ENCODE results near the gene CDK18. TPM values are rescaled to one million over a fixed set of nuclear protein-coding genes. Genes with fewer than 3 reads are reported as not detected.

CDK18 gene
- total RNA-seq, 1 donor from 2014 or later: 0.21 TPM

DNA sequence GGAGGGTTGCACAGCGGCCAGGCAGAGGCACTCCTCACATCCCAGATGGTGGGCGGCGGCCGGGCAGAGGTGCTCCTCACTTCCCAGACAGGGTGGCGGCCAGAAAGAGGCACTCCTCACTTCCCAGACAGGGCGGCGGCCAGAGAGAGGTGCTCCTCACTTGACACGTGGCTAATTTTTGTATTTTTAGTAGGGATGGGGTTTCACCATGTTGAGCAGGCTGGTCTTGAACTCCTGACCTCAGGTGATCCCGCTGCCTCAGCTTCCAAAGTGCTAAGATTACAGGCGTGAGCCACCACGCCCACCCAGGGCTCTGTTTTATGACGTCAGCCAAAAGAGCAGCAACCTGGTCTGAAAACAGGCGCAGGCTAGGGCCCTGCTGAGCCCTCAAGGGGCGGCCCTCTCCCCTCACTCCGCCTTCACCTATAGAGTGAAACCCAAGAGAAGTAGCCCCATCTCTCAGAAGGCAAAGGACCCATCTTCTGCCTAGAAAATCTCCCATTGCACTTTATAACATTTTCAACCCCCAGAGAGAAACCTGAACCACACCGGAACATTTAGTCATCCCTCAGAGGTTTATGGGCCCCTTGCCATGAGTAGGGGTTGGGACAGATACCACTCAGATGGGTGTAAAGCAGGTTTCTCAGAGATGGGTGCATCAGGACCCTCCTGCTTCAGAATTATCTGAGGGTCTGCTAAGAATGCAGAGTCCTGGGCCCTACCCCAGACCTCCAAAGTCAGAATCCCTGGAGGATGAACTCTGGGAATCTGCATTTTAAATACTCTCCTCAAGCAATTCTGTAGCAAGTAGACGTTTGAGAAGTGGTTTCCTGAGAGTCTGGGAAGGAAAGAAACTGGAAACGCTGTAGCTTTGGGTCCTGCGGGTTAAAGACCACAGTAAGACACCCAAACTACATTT lies 40.8 kb downstream of the CDK18 start:
- intact Hi-C loops (cut with micrococcal nuclease): no loop called here
- H3K36me3 Mint-ChIP-seq (ENCODE audit: low read depth): no peaks in the 10 kb centered on the region
- H3K27ac Mint-ChIP-seq: no peak overlapping the region
- DNase-seq (ENCODE audit: low spot score): no peak
- H3K9me3 Mint-ChIP-seq: no peaks in the 10 kb centered on the region
- no peak overlapping the region for H3K4me3 Mint-ChIP-seq
- peaks cover 13% of the 10 kb centered on the region for H3K4me1 Mint-ChIP-seq (ENCODE audit: low read depth)
- H3K27me3 Mint-ChIP-seq (ENCODE audit: insufficient read depth): peaks cover 22% of the 10 kb centered on the region

DNA sequence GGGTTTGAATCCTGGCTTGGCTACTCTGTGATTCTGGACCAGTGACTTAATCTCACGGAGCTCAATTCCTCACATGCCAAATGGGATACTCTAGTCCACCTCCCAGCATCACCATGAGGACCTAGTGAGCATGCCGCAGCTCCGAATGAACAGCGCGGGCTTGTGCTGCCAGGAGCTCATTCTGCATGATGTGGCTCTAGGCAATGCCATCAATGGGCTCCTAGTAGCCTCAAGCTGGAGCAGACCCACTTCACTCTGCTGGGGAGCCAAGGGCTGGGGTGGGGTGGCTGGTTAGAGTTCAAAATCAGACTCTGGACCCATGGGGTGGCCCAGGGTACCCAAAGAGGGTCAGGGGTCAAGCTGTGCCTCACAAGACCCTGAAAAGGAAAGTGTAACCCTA lies 41.5 kb downstream of the CDK18 start:
- H3K36me3 Mint-ChIP-seq (ENCODE audit: low read depth): no peaks in the 10 kb centered on the region
- H3K27me3 Mint-ChIP-seq (ENCODE audit: insufficient read depth): peaks cover 22% of the 10 kb centered on the region
- no peak overlapping the region for H3K27ac Mint-ChIP-seq
- intact Hi-C loops (cut with micrococcal nuclease): no loop called here
- peaks cover 13% of the 10 kb centered on the region for H3K4me1 Mint-ChIP-seq (ENCODE audit: low read depth)
- no peak for DNase-seq (ENCODE audit: low spot score)
- no peak overlapping the region for H3K4me3 Mint-ChIP-seq
- no peaks in the 10 kb centered on the region for H3K9me3 Mint-ChIP-seq

DNA sequence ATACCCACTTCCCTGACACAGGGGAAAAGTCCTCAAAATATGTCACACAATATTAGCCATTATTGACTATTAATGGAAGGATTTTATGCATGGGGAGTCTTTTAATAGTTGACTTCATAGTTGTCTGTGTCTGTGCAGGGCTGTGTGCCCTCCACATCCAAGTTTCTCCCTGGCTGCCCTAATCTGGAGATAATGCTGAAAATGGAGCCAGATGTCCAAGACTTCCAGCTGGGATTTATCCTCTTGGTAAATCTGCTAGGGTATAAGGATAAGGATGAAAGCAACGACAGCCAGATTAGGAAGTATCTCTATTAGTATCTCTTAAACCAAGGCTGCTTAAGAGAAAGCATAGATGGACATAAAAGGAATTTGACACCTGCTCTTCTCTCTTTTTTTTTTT lies 42.1 kb downstream of the CDK18 start:
- Mint-ChIP-seq H3K36me3 (ENCODE audit: low read depth) (no peaks in the 10 kb centered on the region), H3K27me3 (ENCODE audit: insufficient read depth) (peaks cover 18% of the 10 kb centered on the region), H3K4me3 (no peak overlapping the region), H3K27ac (no peak overlapping the region), H3K9me3 (no peaks in the 10 kb centered on the region), H3K4me1 (ENCODE audit: low read depth) (peaks cover 13% of the 10 kb centered on the region)
- DNase-seq (ENCODE audit: low spot score): no peak
- intact Hi-C loops (cut with micrococcal nuclease): no loop called here

DNA sequence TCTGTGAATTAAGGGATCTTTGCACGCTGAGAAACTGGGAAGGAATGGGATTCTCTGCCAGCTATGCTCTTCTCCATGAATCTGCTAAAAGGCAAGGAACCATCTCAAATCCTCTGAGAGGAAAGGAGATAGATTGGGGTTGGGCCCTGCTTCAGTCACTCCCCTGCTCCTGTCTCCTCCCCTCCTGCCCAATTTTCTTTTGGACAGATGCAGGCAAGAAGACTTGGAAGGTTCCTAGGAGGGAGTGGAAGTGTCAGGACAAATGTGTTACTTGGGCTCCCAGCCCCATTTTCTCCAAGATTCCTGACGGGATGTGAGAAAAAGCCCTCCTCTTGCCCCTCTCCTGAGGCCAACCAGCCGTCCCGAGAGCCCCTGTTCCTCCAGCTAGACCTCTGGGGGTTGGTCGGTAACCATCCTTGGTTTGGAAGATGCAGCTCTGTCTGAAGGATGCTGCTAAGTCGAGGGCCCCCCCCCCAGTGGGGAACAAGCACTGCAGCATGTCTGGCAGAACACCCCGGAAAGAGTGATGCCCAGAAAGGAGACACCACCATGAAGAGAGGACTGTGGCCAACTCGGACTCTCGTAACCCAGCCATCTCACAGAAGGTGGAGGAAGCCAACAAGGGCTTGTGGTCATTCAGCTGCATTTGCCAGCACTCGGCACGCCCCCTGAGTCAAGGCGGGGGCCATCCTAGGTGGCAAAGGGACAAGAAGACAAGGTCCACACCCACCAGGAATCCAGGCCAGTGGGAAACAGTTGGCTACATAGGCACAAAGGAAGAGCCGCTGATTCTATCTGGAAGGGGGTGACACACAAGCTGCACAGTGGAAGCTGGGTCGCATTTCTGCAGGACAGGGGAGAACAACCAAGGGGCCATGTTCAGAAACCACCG lies 43.7 kb downstream of the CDK18 start:
- DNase-seq (ENCODE audit: low spot score): no peak
- no peaks in the 10 kb centered on the region for H3K9me3 Mint-ChIP-seq
- intact Hi-C loops (cut with micrococcal nuclease): no loop called here
- H3K27ac Mint-ChIP-seq: no peak overlapping the region
- H3K4me1 Mint-ChIP-seq (ENCODE audit: low read depth): peaks cover 12% of the 10 kb centered on the region
- H3K4me3 Mint-ChIP-seq: no peak overlapping the region
- peaks cover 16% of the 10 kb centered on the region for H3K27me3 Mint-ChIP-seq (ENCODE audit: insufficient read depth)
- no peaks in the 10 kb centered on the region for H3K36me3 Mint-ChIP-seq (ENCODE audit: low read depth)

- H3K4me1 Mint-ChIP-seq (ENCODE audit: low read depth): no peaks in the 10 kb centered on the region
- H3K9me3 Mint-ChIP-seq: peaks cover 20% of the 10 kb centered on the region
- intact Hi-C loops (cut with micrococcal nuclease): no loop called here
- DNase-seq (ENCODE audit: low spot score): no peak
- H3K27me3 Mint-ChIP-seq (ENCODE audit: insufficient read depth): peaks cover 27% of the 10 kb centered on the region
- H3K27ac Mint-ChIP-seq: no peak overlapping the region
- H3K4me3 Mint-ChIP-seq: no peak overlapping the region
- H3K36me3 Mint-ChIP-seq (ENCODE audit: low read depth): no peaks in the 10 kb centered on the region
These were observed 49.8 kb downstream of the CDK18 start for GRCh38 chr1:205554026-205554811.

GRCh38 chr1:205561501-205562203 lies 57.2 kb downstream of the CDK18 start:
- Mint-ChIP-seq H3K9me3 (no peaks in the 10 kb centered on the region), H3K4me1 (ENCODE audit: low read depth) (no peaks in the 10 kb centered on the region), H3K27me3 (ENCODE audit: insufficient read depth) (peaks cover 40% of the 10 kb centered on the region), H3K27ac (no peak overlapping the region), H3K4me3 (no peak overlapping the region), H3K36me3 (ENCODE audit: low read depth) (no peaks in the 10 kb centered on the region)
- intact Hi-C loops (cut with micrococcal nuclease): no loop called here
- no peak for DNase-seq (ENCODE audit: low spot score)

DNA sequence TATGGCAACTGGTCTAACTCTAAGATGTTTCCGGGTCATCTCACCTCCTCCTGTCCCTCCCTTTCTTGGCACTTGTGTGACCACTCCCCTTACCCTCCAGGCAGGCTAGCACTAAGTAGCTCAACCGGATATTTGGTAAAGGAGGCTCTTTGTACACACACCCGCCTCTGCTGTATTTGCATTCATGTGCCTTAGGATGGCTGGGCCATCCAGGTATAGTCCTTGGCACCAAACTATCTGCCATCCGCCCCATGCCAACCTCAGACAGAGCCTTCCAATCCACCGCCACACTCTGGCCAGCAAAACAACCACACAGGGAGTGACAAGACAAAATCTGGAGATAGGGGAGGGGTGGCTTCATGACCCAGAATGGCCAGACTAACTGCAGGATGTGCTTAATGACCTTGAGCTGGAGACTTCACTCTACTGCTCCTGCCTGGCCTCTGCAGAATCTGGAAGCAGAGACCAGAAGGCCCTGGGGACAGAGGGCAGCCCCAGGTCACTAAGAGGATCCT lies 59.5 kb downstream of the CDK18 start:
- H3K4me1 Mint-ChIP-seq (ENCODE audit: low read depth): no peaks in the 10 kb centered on the region
- peaks cover 44% of the 10 kb centered on the region for H3K27me3 Mint-ChIP-seq (ENCODE audit: insufficient read depth)
- H3K27ac Mint-ChIP-seq: no peak overlapping the region
- intact Hi-C loops (cut with micrococcal nuclease): no loop called here
- no peak for DNase-seq (ENCODE audit: low spot score)
- no peak overlapping the region for H3K4me3 Mint-ChIP-seq
- no peaks in the 10 kb centered on the region for H3K36me3 Mint-ChIP-seq (ENCODE audit: low read depth)
- H3K9me3 Mint-ChIP-seq: no peaks in the 10 kb centered on the region

DNA sequence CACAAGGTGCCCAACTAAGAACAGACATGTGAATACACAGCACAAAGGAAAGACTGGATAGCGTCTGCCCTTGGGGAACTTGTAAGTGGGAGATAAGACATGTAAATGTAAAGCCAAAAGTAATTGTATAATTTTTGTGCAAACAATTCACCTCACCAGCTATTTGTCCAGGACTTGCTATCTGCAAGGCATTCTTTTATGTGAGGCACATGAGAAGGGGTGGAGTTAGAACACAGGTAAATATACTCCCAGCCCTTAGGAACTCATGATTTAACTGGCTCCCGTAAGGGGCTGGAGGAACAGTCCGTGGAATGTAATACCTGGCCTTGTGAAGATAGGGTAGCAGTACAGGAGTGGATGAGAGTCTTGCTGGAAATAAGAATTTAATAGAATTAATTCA lies 61.3 kb downstream of the CDK18 start:
- H3K9me3 Mint-ChIP-seq: no peaks in the 10 kb centered on the region
- H3K4me3 Mint-ChIP-seq: no peak overlapping the region
- no peak overlapping the region for H3K27ac Mint-ChIP-seq
- no peaks in the 10 kb centered on the region for H3K4me1 Mint-ChIP-seq (ENCODE audit: low read depth)
- DNase-seq (ENCODE audit: low spot score): no peak
- intact Hi-C loops (cut with micrococcal nuclease): no loop called here
- H3K36me3 Mint-ChIP-seq (ENCODE audit: low read depth): no peaks in the 10 kb centered on the region
- H3K27me3 Mint-ChIP-seq (ENCODE audit: insufficient read depth): peaks cover 39% of the 10 kb centered on the region

GRCh38 chr1:205567716-205568115 lies 63.2 kb downstream of the CDK18 start:
- DNase-seq (ENCODE audit: low spot score): no peak
- peaks cover 48% of the 10 kb centered on the region for H3K27me3 Mint-ChIP-seq (ENCODE audit: insufficient read depth)
- intact Hi-C loops (cut with micrococcal nuclease): no loop called here
- no peaks in the 10 kb centered on the region for H3K9me3 Mint-ChIP-seq
- no peak overlapping the region for H3K4me3 Mint-ChIP-seq
- no peaks in the 10 kb centered on the region for H3K4me1 Mint-ChIP-seq (ENCODE audit: low read depth)
- H3K27ac Mint-ChIP-seq: no peak overlapping the region
- no peaks in the 10 kb centered on the region for H3K36me3 Mint-ChIP-seq (ENCODE audit: low read depth)

- Mint-ChIP-seq H3K27me3 (ENCODE audit: insufficient read depth) (peaks cover 48% of the 10 kb centered on the region), H3K27ac (no peak overlapping the region), H3K9me3 (no peaks in the 10 kb centered on the region), H3K4me3 (no peak overlapping the region), H3K36me3 (ENCODE audit: low read depth) (no peaks in the 10 kb centered on the region), H3K4me1 (ENCODE audit: low read depth) (no peaks in the 10 kb centered on the region)
- no peak for DNase-seq (ENCODE audit: low spot score)
- intact Hi-C loops (cut with micrococcal nuclease): no loop called here
These were observed 63.6 kb downstream of the CDK18 start for GRCh38 chr1:205568135-205568468.

DNA sequence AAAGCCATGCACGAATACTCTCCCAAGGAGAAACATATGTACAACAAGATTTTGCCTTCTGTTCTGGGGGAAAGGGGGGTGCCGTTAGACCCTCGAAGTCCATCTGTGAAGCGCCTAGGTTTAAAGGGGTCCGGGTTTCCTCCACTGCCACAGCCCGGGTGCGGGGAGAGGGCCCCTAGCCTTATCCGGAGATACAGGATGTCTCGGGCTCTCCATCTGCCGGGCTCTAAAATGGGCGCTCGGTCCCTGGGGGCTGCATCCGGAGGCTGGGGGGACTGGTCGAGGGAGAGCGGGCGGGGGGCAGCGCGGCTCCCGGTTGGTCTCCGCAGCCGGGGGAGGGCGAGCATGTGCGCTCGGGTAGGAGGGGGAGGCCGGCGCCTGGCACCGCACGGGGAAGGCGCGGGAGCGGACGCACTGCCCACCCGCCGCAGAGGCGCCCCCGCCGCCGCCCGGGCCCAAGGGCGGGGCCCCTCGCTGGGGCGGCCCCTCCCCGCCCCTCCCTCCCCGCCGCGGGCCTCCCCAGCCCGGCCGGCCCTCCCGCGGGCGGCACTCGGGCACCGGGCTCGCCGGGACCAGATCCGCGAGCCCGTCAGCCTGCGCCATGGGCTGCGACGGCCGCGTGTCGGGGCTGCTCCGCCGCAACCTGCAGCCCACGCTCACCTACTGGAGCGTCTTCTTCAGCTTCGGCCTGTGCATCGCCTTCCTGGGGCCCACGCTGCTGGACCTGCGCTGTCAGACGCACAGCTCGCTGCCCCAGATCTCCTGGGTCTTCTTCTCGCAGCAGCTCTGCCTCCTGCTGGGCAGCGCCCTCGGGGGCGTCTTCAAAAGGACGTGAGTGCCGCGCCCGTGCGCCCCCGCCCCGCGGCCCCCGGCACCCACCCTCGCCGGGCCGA lies 64.2 kb downstream of the CDK18 start:
- intact Hi-C loops (cut with micrococcal nuclease): no loop called here
- H3K27me3 Mint-ChIP-seq (ENCODE audit: insufficient read depth): peaks cover 48% of the 10 kb centered on the region
- H3K36me3 Mint-ChIP-seq (ENCODE audit: low read depth): no peaks in the 10 kb centered on the region
- no peak for DNase-seq (ENCODE audit: low spot score)
- H3K4me3 Mint-ChIP-seq: no peak overlapping the region
- no peak overlapping the region for H3K27ac Mint-ChIP-seq
- no peaks in the 10 kb centered on the region for H3K9me3 Mint-ChIP-seq
- H3K4me1 Mint-ChIP-seq (ENCODE audit: low read depth): no peaks in the 10 kb centered on the region
